Hepatocyte (in vitro differentiated cells): Measurements from ENCODE around the gene COQ9. TPM values are rescaled to one million over a fixed set of nuclear protein-coding genes. Genes with fewer than 3 reads are reported as not detected.

Experiments used
- DNase-seq: peaks from one replicate; pipeline ENCODE4 v3.0.0-alpha.2; 2016; ENCODE audit warnings: low spot score
- H2AFZ ChIP-seq: fragments of 200-600 bp; sonication (generic); 2 replicates; pipeline ENCODE4 v1.6.0; 2016; ENCODE audit warnings: antibody characterized with exemption, mild to moderate bottlenecking
- H3K27ac ChIP-seq: fragments of 200-600 bp; sonication (generic); 2 replicates; pipeline ENCODE4 v1.5.1; 2016; ENCODE audit warnings: mild to moderate bottlenecking
- H3K27me3 ChIP-seq: fragments of 200-600 bp; sonication (generic); 2 replicates; pipeline ENCODE4 v1.6.1; 2016
- H3K36me3 ChIP-seq: fragments of 200-600 bp; sonication (generic); replicated peaks from 2 replicates; pipeline ENCODE4 v1.5.1; 2016; ENCODE audit warnings: low read depth; ENCODE audit not compliant: insufficient read depth
- H3K4me1 ChIP-seq: fragments of 200-600 bp; sonication (generic); 2 replicates; pipeline ENCODE4 v1.5.1; 2016; ENCODE audit warnings: mild to moderate bottlenecking, moderate library complexity; ENCODE audit not compliant: insufficient read depth
- H3K4me2 ChIP-seq: fragments of 200-600 bp; sonication (generic); 2 replicates; pipeline ENCODE4 v1.6.0; 2016
- H3K4me3 ChIP-seq: fragments of 200-600 bp; sonication (generic); 2 replicates; pipeline ENCODE4 v1.5.1; 2016; ENCODE audit warnings: mild to moderate bottlenecking
- H3K79me2 ChIP-seq: fragments of 200-600 bp; sonication (generic); 2 replicates; pipeline ENCODE4 v1.6.0; 2017; ENCODE audit warnings: mild to moderate bottlenecking
- H3K9me2 ChIP-seq: fragments of 200-600 bp; sonication (generic); replicated peaks from 2 replicates; pipeline ENCODE4 v1.6.0; 2017; ENCODE audit warnings: mild to moderate bottlenecking; ENCODE audit not compliant: insufficient read depth
- H3K9me3 ChIP-seq: fragments of 200-600 bp; sonication (generic); 2 replicates; pipeline ENCODE4 v1.5.1; 2016; ENCODE audit warnings: low read depth, mild to moderate bottlenecking
- H4K20me1 ChIP-seq: fragments of 200-600 bp; sonication (generic); 2 replicates; pipeline ENCODE4 v1.6.0; 2016; ENCODE audit warnings: mild to moderate bottlenecking; ENCODE audit not compliant: insufficient read depth, poor library complexity, severe bottlenecking
- EZH2 ChIP-seq: fragments of 200-600 bp; sonication (generic); IDR thresholded peaks from 2 replicates; pipeline ENCODE4 v1.6.1; 2016; ENCODE audit warnings: antibody characterized with exemption, mild to moderate bottlenecking, borderline replicate concordance
- EZH2phosphoT487 ChIP-seq: fragments of 200-600 bp; sonication (generic); IDR thresholded peaks from one replicate; pipeline ENCODE4 v1.6.1; 2018; ENCODE audit warnings: antibody characterized with exemption, mild to moderate bottlenecking, low read depth, moderate library complexity; ENCODE audit not compliant: unreplicated experiment, severe bottlenecking
- WGBS: methylation state at CpG from one replicate; pipeline ENCODE4 v1.1.6; 2016; ENCODE audit warnings: low lambda C conversion rate; ENCODE audit errors: missing lambda C conversion rate; 5-methylcytosine and 5-hydroxymethylcytosine counted together
- polyA plus RNA-seq: library from polyadenylated mRNA; unstranded; fragments of >200 nt; fragmentation: Nextera tagmentation; extraction: Ambion mirVana; gene quantifications from 2 replicates; pipeline ENCODE4 v1.2.1, GENCODE V29; 2016
- total RNA-seq: library from RNA; depleted of rRNA; stranded (reverse); fragments of >200 nt; gene quantifications from 2 replicates; pipeline ENCODE4 v1.2.3, GENCODE V29; 2014
- TF ChIP-seq, protein P1 (sequence below): fragments of 200-600 bp; sonication (generic); IDR thresholded peaks from 2 replicates; pipeline ENCODE4 v1.5.1; 2016; ENCODE audit warnings: antibody characterized with exemption, mild to moderate bottlenecking; ENCODE audit not compliant: poor library complexity

Gene COQ9
- total and polyA plus RNA-seq, 2 experiments from 2014 or later, result 61.9 to 81.5 TPM

DNA sequence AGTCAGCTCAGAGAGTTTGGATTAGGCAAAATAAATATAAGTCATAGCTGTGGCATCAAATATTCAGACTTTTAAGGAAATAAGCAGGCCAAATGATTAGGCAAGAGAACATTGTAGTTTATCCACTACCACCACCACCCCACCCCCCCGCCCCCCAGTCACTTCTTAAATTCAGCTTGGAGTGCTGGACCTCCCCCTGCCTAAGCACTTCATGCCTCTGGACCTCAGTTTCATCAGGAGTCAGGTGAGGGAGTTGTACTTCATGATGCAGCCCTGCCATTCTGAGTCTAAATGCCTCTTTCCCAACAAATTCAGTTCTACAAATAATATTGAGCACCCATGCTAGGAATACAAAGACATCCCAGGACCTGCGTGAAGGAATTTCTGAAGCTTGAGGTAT, 17.2 kb downstream of the COQ9 start:
- Histone ChIP-seq H2AFZ (no peak overlapping the region), H3K79me2 (peaks cover 53% of the 10 kb centered on the region), H3K4me3 (no peak overlapping the region), H3K9me3 (no peaks in the 10 kb centered on the region), H4K20me1 (no peaks in the 10 kb centered on the region), H3K4me2 (peak overlapping the region; percentile 91), H3K4me1 (peaks cover 10% of the 10 kb centered on the region), H3K27me3 (no peaks in the 10 kb centered on the region), H3K27ac (no peak overlapping the region), H3K36me3 (no peaks in the 10 kb centered on the region), H3K9me2 (no peaks in the 10 kb centered on the region)
- 95% methylated on average over 2 of the region's 2 CpGs for WGBS
- no peak for DNase-seq
- TF ChIP-seq, protein P1, sequence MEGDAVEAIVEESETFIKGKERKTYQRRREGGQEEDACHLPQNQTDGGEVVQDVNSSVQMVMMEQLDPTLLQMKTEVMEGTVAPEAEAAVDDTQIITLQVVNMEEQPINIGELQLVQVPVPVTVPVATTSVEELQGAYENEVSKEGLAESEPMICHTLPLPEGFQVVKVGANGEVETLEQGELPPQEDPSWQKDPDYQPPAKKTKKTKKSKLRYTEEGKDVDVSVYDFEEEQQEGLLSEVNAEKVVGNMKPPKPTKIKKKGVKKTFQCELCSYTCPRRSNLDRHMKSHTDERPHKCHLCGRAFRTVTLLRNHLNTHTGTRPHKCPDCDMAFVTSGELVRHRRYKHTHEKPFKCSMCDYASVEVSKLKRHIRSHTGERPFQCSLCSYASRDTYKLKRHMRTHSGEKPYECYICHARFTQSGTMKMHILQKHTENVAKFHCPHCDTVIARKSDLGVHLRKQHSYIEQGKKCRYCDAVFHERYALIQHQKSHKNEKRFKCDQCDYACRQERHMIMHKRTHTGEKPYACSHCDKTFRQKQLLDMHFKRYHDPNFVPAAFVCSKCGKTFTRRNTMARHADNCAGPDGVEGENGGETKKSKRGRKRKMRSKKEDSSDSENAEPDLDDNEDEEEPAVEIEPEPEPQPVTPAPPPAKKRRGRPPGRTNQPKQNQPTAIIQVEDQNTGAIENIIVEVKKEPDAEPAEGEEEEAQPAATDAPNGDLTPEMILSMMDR, result no peak
- no peak for TF ChIP-seq EZH2
- TF ChIP-seq EZH2phosphoT487, result no peak

DNA sequence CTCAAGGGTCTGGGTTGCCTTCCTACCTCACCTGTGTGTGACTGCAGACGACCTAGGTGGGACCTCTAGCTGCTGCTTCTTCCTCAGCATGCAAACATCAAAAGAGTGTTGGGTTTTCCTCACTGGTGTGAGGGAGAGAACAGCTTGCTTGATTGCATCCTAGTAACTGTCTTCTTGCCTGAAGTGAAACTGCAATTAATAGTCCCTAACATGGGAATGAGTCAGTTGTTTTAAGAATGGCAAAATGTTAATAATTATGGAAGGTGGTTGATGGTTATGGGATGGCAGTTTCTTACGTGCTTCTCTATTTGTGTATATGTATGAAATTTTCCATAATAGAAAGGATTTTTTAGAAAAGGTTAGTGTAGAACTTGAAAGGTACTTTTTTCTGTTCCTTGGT, 21.1 kb downstream of the COQ9 start:
- no peak overlapping the region for H3K27ac ChIP-seq
- WGBS, result 92% methylated on average over 2 of the region's 2 CpGs
- TF ChIP-seq, protein P1, result no peak
- no peak for TF ChIP-seq EZH2phosphoT487
- peaks cover 37% of the 10 kb centered on the region for H3K4me1 ChIP-seq
- no peak overlapping the region for H3K4me3 ChIP-seq
- no peaks in the 10 kb centered on the region for H4K20me1 ChIP-seq
- no peak overlapping the region for H3K4me2 ChIP-seq
- DNase-seq, result no peak
- no peaks in the 10 kb centered on the region for H3K9me2 ChIP-seq
- H3K27me3 ChIP-seq, result no peaks in the 10 kb centered on the region
- no peaks in the 10 kb centered on the region for H3K9me3 ChIP-seq
- H3K36me3 ChIP-seq, result no peaks in the 10 kb centered on the region
- H2AFZ ChIP-seq, result no peak overlapping the region
- peaks cover 45% of the 10 kb centered on the region for H3K79me2 ChIP-seq

DNA sequence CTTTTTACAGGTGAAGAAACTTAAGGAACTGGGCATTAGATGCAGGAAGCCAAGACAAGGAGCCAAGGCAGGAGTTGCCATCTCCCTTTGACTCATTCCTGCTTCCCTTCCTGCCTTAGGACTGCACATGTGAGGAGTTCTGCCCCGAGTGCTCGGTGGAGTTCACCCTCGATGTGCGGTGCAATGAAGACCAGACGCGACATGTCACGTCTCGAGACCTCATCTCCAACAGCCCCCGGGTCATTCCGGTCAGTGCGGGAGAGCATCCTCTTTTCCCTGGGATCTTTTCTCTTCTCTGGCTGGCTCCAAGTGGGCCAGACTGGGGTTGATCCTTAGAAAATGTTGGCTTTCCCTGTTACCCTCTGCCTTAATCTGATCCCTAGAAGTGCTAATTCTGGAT, 21.8 kb downstream of the COQ9 start:
- no peak overlapping the region for H3K27ac ChIP-seq
- H3K9me2 ChIP-seq, result no peaks in the 10 kb centered on the region
- H3K4me3 ChIP-seq, result no peak overlapping the region
- no peak overlapping the region for H2AFZ ChIP-seq
- TF ChIP-seq, protein P1, result no peak
- TF ChIP-seq EZH2phosphoT487 (no peak), EZH2 (no peak)
- DNase-seq, result no peak
- WGBS, result 83% methylated on average over 11 of the region's 11 CpGs
- no peaks in the 10 kb centered on the region for H3K36me3 ChIP-seq
- H3K79me2 ChIP-seq, result peaks cover 38% of the 10 kb centered on the region
- H3K4me1 ChIP-seq, result peaks cover 31% of the 10 kb centered on the region
- no peak overlapping the region for H3K4me2 ChIP-seq
- no peaks in the 10 kb centered on the region for H3K27me3 ChIP-seq
- no peaks in the 10 kb centered on the region for H4K20me1 ChIP-seq
- no peaks in the 10 kb centered on the region for H3K9me3 ChIP-seq

DNA sequence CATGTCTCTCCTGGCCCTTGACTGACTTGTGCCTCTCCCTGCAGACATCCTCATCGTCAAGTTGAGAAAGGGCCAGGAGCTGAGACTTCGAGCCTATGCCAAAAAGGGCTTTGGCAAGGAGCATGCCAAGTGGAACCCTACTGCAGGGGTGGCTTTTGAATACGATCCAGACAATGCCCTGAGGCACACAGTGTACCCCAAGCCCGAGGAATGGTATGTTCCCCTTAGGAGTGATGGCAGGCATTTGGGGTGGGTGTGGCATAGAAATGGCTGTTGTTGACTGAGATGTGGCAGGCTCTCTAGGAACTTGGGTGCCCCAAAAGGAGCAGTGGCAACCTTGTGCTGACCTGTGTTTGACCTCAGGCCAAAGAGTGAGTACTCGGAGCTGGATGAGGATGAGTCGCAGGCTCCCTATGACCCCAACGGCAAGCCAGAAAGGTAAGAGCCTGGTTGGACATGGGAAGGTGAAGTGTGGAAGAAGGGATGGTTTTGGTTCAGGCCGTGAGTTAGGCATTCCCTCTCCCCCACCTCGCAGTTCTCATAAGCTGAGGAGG, 22.7 kb downstream of the COQ9 start:
- Histone ChIP-seq H3K4me3 (no peak overlapping the region), H3K4me1 (peaks cover 30% of the 10 kb centered on the region), H3K36me3 (no peaks in the 10 kb centered on the region), H3K79me2 (peaks cover 28% of the 10 kb centered on the region), H3K27me3 (no peaks in the 10 kb centered on the region), H4K20me1 (no peaks in the 10 kb centered on the region), H2AFZ (no peak overlapping the region), H3K9me2 (no peaks in the 10 kb centered on the region), H3K9me3 (no peaks in the 10 kb centered on the region), H3K27ac (peak overlapping the region; percentile 88), H3K4me2 (no peak overlapping the region)
- TF ChIP-seq, protein P1, result no peak
- TF ChIP-seq EZH2phosphoT487, result no peak
- no peak for TF ChIP-seq EZH2
- 79% methylated on average over 9 of the region's 9 CpGs for WGBS
- no peak for DNase-seq
